ENCODE data around the gene PTGDR2.

PTGDR2 gene

GRCh38 chr11:60897496-60897895 is 41.7 kb upstream of the PTGDR2 start:
- TF ChIP-seq GABPA (IDR thresholded peaks at IDR 0.05; ENCODE audit: low read depth) = no peak
- TF ChIP-seq CTCF (IDR thresholded peaks at IDR 0.05; ENCODE audit: insufficient read depth, low read length) = no peak
- TF ChIP-seq REST (IDR thresholded peaks at IDR 0.05; ENCODE audit: insufficient replicate concordance, low read depth) = no peak
- no peak for TF ChIP-seq SPI1 (IDR thresholded peaks at IDR 0.05; ENCODE audit: borderline replicate concordance, low read depth)
- no peak for TF ChIP-seq POLR2AphosphoS5 (IDR thresholded peaks at IDR 0.05; ENCODE audit: low read depth)
- no peak for DNase-seq (ENCODE audit: low read depth in 1 of 2, low spot score in 1 of 2)
- H3K4me3 ChIP-seq (replicated peaks; ENCODE audit: insufficient read depth, low read length) = no peak overlapping the region
- no peaks in the 10 kb centered on the region for H3K27me3 ChIP-seq (ENCODE audit: insufficient read depth, poor library complexity, severe bottlenecking)
- H3K27ac ChIP-seq (replicated peaks) = no peak overlapping the region

- TF ChIP-seq CTCF (IDR thresholded peaks at IDR 0.05; ENCODE audit: insufficient read depth, low read length) (no peak), POLR2AphosphoS5 (IDR thresholded peaks at IDR 0.05; ENCODE audit: low read depth) (no peak), SPI1 (IDR thresholded peaks at IDR 0.05; ENCODE audit: borderline replicate concordance, low read depth) (no peak; the same call in 1 of the 2 replicates), GABPA (IDR thresholded peaks at IDR 0.05; ENCODE audit: low read depth) (no peak), REST (IDR thresholded peaks at IDR 0.05; ENCODE audit: insufficient replicate concordance, low read depth) (no peak)
- no peak overlapping the region for H3K4me3 ChIP-seq (replicated peaks; ENCODE audit: insufficient read depth, low read length)
- H3K27ac ChIP-seq (replicated peaks) = no peak overlapping the region
- H3K27me3 ChIP-seq (ENCODE audit: insufficient read depth, poor library complexity, severe bottlenecking) = no peaks in the 10 kb centered on the region
- DNase-seq (ENCODE audit: low read depth in 1 of 2, low spot score in 1 of 2) = no peak
These were observed 39.9 kb upstream of the PTGDR2 start for GRCh38 chr11:60895687-60896086.

GRCh38 chr11:60891103-60891741 is 35.5 kb upstream of the PTGDR2 start:
- TF ChIP-seq CTCF (IDR thresholded peaks at IDR 0.05; ENCODE audit: insufficient read depth, low read length) (no peak), POLR2AphosphoS5 (IDR thresholded peaks at IDR 0.05; ENCODE audit: low read depth) (no peak), GABPA (IDR thresholded peaks at IDR 0.05; ENCODE audit: low read depth) (no peak), SPI1 (IDR thresholded peaks at IDR 0.05; ENCODE audit: borderline replicate concordance, low read depth) (no peak), REST (IDR thresholded peaks at IDR 0.05; ENCODE audit: insufficient replicate concordance, low read depth) (no peak)
- Histone ChIP-seq H3K27ac (replicated peaks) (no peak overlapping the region), H3K27me3 (ENCODE audit: insufficient read depth, poor library complexity, severe bottlenecking) (no peaks in the 10 kb centered on the region), H3K4me3 (replicated peaks; ENCODE audit: insufficient read depth, low read length) (no peak overlapping the region)
- DNase-seq (ENCODE audit: low read depth in 1 of 2, low spot score in 1 of 2) = no peak

Data from HL-60 (cell line).